Upper lobe of left lung (tissue), 4 donors: ENCODE measurements around the gene WNT8B.

Source experiments
- EP300 ChIP-seq, 4 donors: sonication (generic); formaldehyde crosslinking; IDR thresholded peaks; one replicate each; pipeline ENCODE4 v1.5.1; 2017; ENCODE audit warnings: antibody characterized with exemption in 4 of 4, control low read depth in 2 of 4
- POLR2AphosphoS5 ChIP-seq, 2 donors: sonication (generic); formaldehyde crosslinking; IDR thresholded peaks; one replicate each; pipeline ENCODE4 v1.5.1; 2017; ENCODE audit warnings: antibody characterized with exemption in 2 of 2

- TF ChIP-seq EP300 (IDR thresholded peaks at IDR 0.05) (no peak), POLR2AphosphoS5 (IDR thresholded peaks at IDR 0.05) (no peak)
Measured at GRCh38 chr10:100448951-100449350, 13.9 kb upstream of the WNT8B start.
